ENCODE results near the gene DISC1.

The DISC1 gene

DNA sequence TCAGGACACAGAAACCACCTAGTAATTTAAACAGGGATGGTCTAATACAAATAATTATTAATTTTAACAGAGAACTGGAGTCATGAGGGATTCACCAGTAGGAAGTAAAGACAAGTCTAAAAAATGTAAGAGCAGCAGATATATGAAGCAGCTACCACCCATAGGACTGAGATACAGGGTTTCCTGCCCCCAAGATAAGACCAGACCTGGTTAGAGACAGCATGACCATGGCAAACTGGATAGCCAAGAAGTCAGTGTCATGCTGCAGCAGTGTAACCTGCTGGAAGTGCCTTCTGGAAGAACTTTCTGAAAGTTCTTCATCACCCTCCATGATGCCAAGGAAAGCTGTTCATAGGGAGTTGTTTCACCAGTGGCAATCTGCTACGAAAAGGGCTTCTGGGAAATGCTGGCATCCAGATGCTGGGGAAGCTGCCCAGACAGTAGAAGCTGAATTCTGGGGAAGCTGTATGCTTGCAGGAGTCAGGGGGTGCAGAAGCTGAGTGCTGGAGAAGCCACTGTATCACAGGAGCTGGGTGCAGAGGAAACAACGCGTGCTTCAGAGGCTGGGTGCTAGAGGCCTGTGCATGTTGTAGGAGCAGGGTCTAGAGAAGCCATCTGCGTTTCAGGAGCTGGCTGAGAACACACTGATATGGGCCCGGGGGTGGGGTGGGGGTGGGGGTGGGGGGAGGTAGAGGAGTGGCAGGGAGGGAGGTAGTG lies 356.4 kb downstream of the DISC1 start:
- DNase-seq (ENCODE audit: low read depth), result no peak
- no peak overlapping the region for H3K4me3 ChIP-seq (ENCODE audit: low read depth, low read length)
- TF ChIP-seq MYC (IDR thresholded peaks at IDR 0.05; ENCODE audit: low read depth, low read length), result no peak
- no peak for TF ChIP-seq MAX (IDR thresholded peaks at IDR 0.05; ENCODE audit: low read depth, low read length)
- no peak for TF ChIP-seq CTCF (IDR thresholded peaks at IDR 0.05; ENCODE audit: low read depth, low read length)
- no peak for TF ChIP-seq POLR2A (IDR thresholded peaks at IDR 0.05; ENCODE audit: extremely low read depth, insufficient read length)

DNA sequence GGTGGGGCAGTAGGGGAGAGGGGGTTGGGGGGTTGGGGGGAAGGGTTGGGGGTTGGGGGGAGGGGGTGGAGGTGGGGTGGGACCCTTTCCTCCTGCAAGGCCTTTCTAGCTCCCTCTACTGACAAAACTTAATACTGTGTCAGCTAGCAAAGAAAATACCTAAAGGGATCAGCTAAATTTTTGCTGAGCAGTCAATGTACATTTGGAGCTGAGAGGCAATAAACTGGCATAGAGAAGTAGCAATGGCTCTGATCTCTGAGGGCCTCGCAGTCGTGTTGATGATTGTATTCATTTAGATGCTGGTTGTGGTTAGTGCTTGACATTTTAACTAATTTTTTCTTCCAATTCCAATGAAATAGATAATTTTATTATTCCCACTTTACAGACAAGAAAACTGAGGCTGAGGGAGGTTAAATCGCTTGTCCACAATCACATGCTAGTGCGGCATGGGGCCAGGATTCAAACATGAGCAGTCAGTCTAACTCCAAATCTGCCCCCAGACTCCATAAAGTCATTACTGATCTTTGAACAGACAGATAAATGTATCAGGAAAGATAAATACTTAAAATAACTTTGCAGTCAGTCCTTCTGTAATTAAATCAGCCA lies 357.1 kb downstream of the DISC1 start:
- peak; percentile 15 for TF ChIP-seq CTCF (IDR thresholded peaks at IDR 0.05; ENCODE audit: low read depth, low read length)
- TF ChIP-seq MYC (IDR thresholded peaks at IDR 0.05; ENCODE audit: low read depth, low read length), result no peak
- no peak overlapping the region for H3K4me3 ChIP-seq (ENCODE audit: low read depth, low read length)
- DNase-seq (ENCODE audit: low read depth), result no peak

GRCh38 chr1:231985296-231986023 lies 358.9 kb downstream of the DISC1 start:
- no peak overlapping the region for H3K4me3 ChIP-seq (ENCODE audit: low read depth, low read length)
- TF ChIP-seq MYC (IDR thresholded peaks at IDR 0.05; ENCODE audit: low read depth, low read length) (no peak), CTCF (IDR thresholded peaks at IDR 0.05; ENCODE audit: low read depth, low read length) (no peak), MAX (IDR thresholded peaks at IDR 0.05; ENCODE audit: low read depth, low read length) (no peak), POLR2A (IDR thresholded peaks at IDR 0.05; ENCODE audit: extremely low read depth, insufficient read length) (no peak)
- DNase-seq (ENCODE audit: low read depth), result no peak

DNA sequence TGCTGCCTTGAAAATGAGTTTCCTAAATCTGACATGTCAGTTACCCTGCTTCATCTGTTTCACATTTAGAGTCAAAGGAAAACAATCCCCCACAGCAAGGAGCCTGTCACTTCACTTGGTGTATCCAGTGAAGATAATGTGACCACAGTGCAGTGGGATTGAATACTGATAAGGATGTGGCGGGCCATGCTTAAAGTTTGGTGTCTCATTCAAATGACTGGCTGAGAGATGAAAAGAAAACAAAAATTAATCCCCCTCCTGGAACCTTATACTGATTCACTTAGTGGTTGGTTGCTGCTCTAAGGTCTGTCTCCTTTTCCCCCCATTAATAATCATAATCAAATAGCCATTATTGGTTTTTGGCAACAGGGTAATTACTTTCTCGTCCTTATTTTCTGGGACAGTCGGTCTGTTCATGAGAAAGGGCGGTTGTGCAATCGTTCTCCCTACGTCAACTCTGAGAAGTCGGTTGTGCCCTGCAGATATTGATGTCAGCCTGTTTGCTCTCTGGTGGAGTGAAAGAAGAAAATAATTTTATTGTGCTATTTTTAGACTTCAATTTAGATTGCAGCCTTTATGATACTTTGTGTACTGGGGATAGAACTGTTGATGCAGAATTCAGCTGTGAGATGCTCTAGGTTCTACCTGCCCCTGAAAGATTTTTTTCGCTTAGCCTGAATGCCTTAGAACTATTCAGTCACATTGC lies 360.2 kb downstream of the DISC1 start:
- TF ChIP-seq MYC (IDR thresholded peaks at IDR 0.05; ENCODE audit: low read depth, low read length) (no peak), MAX (IDR thresholded peaks at IDR 0.05; ENCODE audit: low read depth, low read length) (no peak), CTCF (IDR thresholded peaks at IDR 0.05; ENCODE audit: low read depth, low read length) (no peak), POLR2A (IDR thresholded peaks at IDR 0.05; ENCODE audit: extremely low read depth, insufficient read length) (no peak)
- no peak overlapping the region for H3K4me3 ChIP-seq (ENCODE audit: low read depth, low read length)
- DNase-seq (ENCODE audit: low read depth), result no peak

DNA sequence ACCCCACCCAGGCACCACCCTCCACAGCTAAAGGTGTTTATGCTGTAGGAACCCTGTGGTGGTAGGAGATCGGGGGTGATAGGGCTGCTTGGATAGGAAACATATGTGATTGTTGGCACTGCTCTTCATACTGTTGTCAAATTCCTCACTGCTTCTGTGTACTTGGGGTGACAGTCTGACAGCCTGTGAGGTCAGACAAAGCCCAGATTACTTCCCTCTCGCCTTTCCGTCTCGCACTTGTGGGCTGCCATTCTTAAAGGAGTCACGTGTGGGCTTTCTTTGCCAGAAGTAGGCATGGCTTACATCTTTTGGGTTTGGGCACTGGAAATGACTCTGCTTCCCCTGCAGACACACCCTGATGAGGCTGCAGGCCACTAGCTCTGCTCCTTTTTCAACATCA lies 363.8 kb downstream of the DISC1 start:
- TF ChIP-seq MAX (IDR thresholded peaks at IDR 0.05; ENCODE audit: low read depth, low read length) (no peak), POLR2A (IDR thresholded peaks at IDR 0.05; ENCODE audit: extremely low read depth, insufficient read length) (no peak), CTCF (IDR thresholded peaks at IDR 0.05; ENCODE audit: low read depth, low read length) (no peak), MYC (IDR thresholded peaks at IDR 0.05; ENCODE audit: low read depth, low read length) (no peak)
- H3K4me3 ChIP-seq (ENCODE audit: low read depth, low read length), result no peak overlapping the region
- no peak for DNase-seq (ENCODE audit: low read depth)

Data from NB4 (cell line).